Smooth muscle cell (in vitro differentiated cells): Measurements from ENCODE around the gene MAST3. TPM values are rescaled to one million over a fixed set of nuclear protein-coding genes. Genes with fewer than 3 reads are reported as not detected.

ENCODE experiments used
- DNase-seq: peaks from one replicate; lab custom pipeline; 2025; ENCODE audit not compliant: unreplicated experiment; lab: John Stamatoyannopoulos, UW
- H2AFZ ChIP-seq: fragments of 200-600 bp; sonication (generic); 2 replicates; pipeline ENCODE4 v1.6.0; 2016; ENCODE audit warnings: antibody characterized with exemption, low read depth, mild to moderate bottlenecking
- H3F3A ChIP-seq: fragments of 200-600 bp; sonication (generic); 2 replicates; pipeline ENCODE4 v1.6.0; 2017; ENCODE audit warnings: antibody characterized with exemption, low read depth
- H3K27ac ChIP-seq: fragments of 200-600 bp; sonication (generic); 2 replicates; pipeline ENCODE4 v1.5.1; 2016; ENCODE audit warnings: low read depth, mild to moderate bottlenecking
- H3K27me3 ChIP-seq: fragments of 200-600 bp; sonication (generic); 2 replicates; pipeline ENCODE4 v1.6.1; 2016; ENCODE audit warnings: low read depth, mild to moderate bottlenecking
- H3K36me3 ChIP-seq: fragments of 200-600 bp; sonication (generic); 2 replicates; pipeline ENCODE4 v1.5.1; 2016; ENCODE audit warnings: low read depth
- H3K4me1 ChIP-seq: fragments of 200-600 bp; sonication (generic); 2 replicates; pipeline ENCODE4 v1.5.1; 2016; ENCODE audit warnings: low read depth
- H3K4me2 ChIP-seq: fragments of 200-600 bp; sonication (generic); 2 replicates; pipeline ENCODE4 v1.6.0; 2016; ENCODE audit warnings: mild to moderate bottlenecking
- H3K4me3 ChIP-seq: fragments of 200-600 bp; sonication (generic); 2 replicates; pipeline ENCODE4 v1.5.1; 2016; ENCODE audit warnings: mild to moderate bottlenecking
- H3K79me2 ChIP-seq: fragments of 200-600 bp; sonication (generic); 2 replicates; pipeline ENCODE4 v1.6.0; 2016; ENCODE audit warnings: low read depth, mild to moderate bottlenecking
- H3K9ac ChIP-seq: fragments of 200-600 bp; sonication (generic); 2 replicates; pipeline ENCODE4 v1.6.0; 2016; ENCODE audit warnings: low read depth
- H3K9me3 ChIP-seq: fragments of 200-600 bp; sonication (generic); replicated peaks from 2 replicates; pipeline ENCODE4 v1.5.1; 2016; ENCODE audit warnings: low read depth
- H4K20me1 ChIP-seq: fragments of 200-600 bp; sonication (generic); 2 replicates; pipeline ENCODE4 v1.6.0; 2016; ENCODE audit warnings: low read depth
- WGBS: methylation state at CpG from one replicate; pipeline ENCODE4 v1.1.7; 2016; ENCODE audit warnings: low lambda C conversion rate; 5-methylcytosine and 5-hydroxymethylcytosine counted together
- polyA plus RNA-seq: library from polyadenylated mRNA; unstranded; fragments of >200 nt; fragmentation: Nextera tagmentation; extraction: Ambion mirVana; gene quantifications from 2 replicates; pipeline ENCODE4 v1.2.1, GENCODE V29; 2016
- total RNA-seq: library from RNA; depleted of rRNA; stranded (reverse); fragments of >200 nt; gene quantifications from 2 replicates; pipeline ENCODE4 v1.2.3, GENCODE V29; 2014
- TF ChIP-seq, protein P1 (sequence below): fragments of 200-600 bp; sonication (generic); IDR thresholded peaks from 2 replicates; pipeline ENCODE4 v1.5.1; 2017; ENCODE audit warnings: borderline replicate concordance, mild to moderate bottlenecking, antibody characterized with exemption; ENCODE audit not compliant: insufficient read depth, poor library complexity, severe bottlenecking

MAST3 gene
- total and polyA plus RNA-seq, 2 experiments from 2014 or later, result 4.3 TPM

DNA sequence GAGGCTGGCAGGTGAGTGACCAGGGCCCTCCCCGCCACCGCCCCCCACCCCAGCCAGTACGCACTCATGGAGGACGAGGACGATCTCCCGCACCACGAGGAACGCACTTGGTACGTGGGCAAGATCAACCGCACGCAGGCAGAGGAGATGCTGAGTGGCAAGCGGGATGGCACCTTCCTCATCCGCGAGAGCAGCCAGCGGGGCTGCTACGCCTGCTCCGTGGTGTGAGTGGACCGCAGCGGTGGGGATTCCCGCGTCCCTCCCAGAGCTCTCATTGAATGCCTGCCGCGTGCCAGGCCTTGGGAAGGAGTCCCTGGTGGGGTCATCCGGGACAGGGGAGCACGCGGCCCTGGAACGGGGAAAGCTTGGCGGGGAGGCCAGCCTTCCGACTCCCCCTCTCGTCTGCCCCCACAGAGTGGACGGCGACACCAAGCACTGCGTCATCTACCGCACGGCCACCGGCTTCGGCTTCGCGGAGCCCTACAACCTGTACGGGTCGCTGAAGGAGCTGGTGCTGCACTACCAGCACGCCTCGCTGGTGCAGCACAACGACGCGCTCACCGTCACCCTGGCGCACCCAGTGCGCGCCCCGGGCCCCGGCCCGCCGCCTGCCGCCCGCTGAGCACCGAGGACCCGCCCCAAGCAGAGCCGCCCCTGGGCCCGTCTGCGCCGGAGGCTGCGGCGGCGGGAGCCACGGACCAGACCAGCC, 71.2 kb downstream of the MAST3 start:
- Histone ChIP-seq H3K4me3 (no peak overlapping the region), H3K4me1 (no peaks in the 10 kb centered on the region), H3K9me3 (no peaks in the 10 kb centered on the region), H4K20me1 (no peaks in the 10 kb centered on the region), H3K36me3 (no peaks in the 10 kb centered on the region), H3K27ac (no peak overlapping the region), H3K79me2 (no peaks in the 10 kb centered on the region), H3F3A (no peaks in the 10 kb centered on the region), H3K4me2 (no peak overlapping the region), H2AFZ (no peak overlapping the region), H3K27me3 (no peaks in the 10 kb centered on the region), H3K9ac (no peak overlapping the region)
- TF ChIP-seq, protein P1, sequence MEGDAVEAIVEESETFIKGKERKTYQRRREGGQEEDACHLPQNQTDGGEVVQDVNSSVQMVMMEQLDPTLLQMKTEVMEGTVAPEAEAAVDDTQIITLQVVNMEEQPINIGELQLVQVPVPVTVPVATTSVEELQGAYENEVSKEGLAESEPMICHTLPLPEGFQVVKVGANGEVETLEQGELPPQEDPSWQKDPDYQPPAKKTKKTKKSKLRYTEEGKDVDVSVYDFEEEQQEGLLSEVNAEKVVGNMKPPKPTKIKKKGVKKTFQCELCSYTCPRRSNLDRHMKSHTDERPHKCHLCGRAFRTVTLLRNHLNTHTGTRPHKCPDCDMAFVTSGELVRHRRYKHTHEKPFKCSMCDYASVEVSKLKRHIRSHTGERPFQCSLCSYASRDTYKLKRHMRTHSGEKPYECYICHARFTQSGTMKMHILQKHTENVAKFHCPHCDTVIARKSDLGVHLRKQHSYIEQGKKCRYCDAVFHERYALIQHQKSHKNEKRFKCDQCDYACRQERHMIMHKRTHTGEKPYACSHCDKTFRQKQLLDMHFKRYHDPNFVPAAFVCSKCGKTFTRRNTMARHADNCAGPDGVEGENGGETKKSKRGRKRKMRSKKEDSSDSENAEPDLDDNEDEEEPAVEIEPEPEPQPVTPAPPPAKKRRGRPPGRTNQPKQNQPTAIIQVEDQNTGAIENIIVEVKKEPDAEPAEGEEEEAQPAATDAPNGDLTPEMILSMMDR, result no peak
- no peak for DNase-seq
- WGBS, result 98% methylated on average over 36 of the region's 66 CpGs

DNA sequence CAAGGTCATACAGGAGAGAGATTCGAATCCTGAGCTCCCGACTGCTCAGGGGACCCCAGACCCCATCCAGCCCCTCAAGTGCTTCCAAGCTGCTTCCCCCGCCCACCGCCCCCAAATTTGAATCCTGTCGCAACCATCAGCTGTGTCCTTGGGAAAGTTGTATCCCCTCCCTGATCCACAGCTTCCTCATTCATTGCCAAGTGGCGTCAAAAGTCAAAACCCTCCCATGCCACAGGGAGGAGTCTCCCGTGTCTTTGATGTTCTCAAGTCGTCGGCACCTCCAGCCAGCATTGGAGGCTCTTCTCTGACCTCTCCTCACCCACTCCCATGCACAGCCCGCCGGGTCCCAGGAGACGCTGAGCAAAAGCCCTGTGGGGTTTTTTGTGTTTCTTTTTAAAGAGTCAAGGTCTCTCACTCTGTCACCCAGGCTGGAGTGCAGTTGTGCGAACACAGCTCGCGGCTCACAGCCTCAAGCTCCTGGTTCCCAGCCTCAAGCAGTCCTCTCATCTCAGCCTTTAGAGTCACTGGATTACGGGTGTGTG, 73.2 kb downstream of the MAST3 start:
- no peaks in the 10 kb centered on the region for H3K4me1 ChIP-seq
- H3K9me3 ChIP-seq, result no peaks in the 10 kb centered on the region

GRCh38 chr19:18171605-18172327, 74.2 kb downstream of the MAST3 start:
- 96% methylated on average over 8 of the region's 8 CpGs for WGBS
- TF ChIP-seq, protein P1, result no peak
- Histone ChIP-seq H3K27me3 (peaks cover 11% of the 10 kb centered on the region), H3F3A (no peaks in the 10 kb centered on the region), H3K27ac (no peak overlapping the region), H3K4me3 (no peak overlapping the region), H4K20me1 (no peaks in the 10 kb centered on the region), H3K79me2 (no peaks in the 10 kb centered on the region), H3K9me3 (no peaks in the 10 kb centered on the region), H3K36me3 (no peaks in the 10 kb centered on the region), H2AFZ (no peak overlapping the region), H3K9ac (no peak overlapping the region), H3K4me2 (no peak overlapping the region), H3K4me1 (no peaks in the 10 kb centered on the region)
- no peak for DNase-seq

More for the DNA sequence above, 73.2 kb downstream of the MAST3 start:
- no peaks in the 10 kb centered on the region for H4K20me1 ChIP-seq
- TF ChIP-seq, protein P1, result no peak
- H3K36me3 ChIP-seq, result no peaks in the 10 kb centered on the region
- WGBS, result 85% methylated on average over 13 of the region's 16 CpGs
- no peak overlapping the region for H3K4me3 ChIP-seq
- no peaks in the 10 kb centered on the region for H3F3A ChIP-seq
- no peak overlapping the region for H2AFZ ChIP-seq
- no peak overlapping the region for H3K27ac ChIP-seq
- H3K9ac ChIP-seq, result no peak overlapping the region
- no peak overlapping the region for H3K4me2 ChIP-seq
- peaks cover 11% of the 10 kb centered on the region for H3K27me3 ChIP-seq
- H3K79me2 ChIP-seq, result no peaks in the 10 kb centered on the region
- no peak for DNase-seq
